Chondrocyte (in vitro differentiated cells): ENCODE results near the gene UBE2H. TPM values are rescaled to one million over a fixed set of nuclear protein-coding genes. Genes with fewer than 3 reads are reported as not detected.

Experiments
- DNase-seq: peaks from one replicate; pipeline ENCODE4 v3.0.0; 2021; ENCODE audit warnings: mixed read lengths, low spot score
- H3K27ac Mint-ChIP-seq: one replicate; pipeline ENCODE4 v1.8.0; 2021; ENCODE audit warnings: mild to moderate bottlenecking, moderate library complexity, mixed read lengths; ENCODE audit not compliant: unreplicated experiment
- H3K27me3 Mint-ChIP-seq: 2 replicates; pipeline ENCODE4 v1.8.0; 2021; ENCODE audit warnings: low read depth, mixed read lengths
- H3K36me3 Mint-ChIP-seq: 2 replicates; pipeline ENCODE4 v1.8.0; 2021; ENCODE audit warnings: low read depth, mixed read lengths
- H3K4me1 Mint-ChIP-seq: 2 replicates; pipeline ENCODE4 v1.8.0; 2021; ENCODE audit warnings: low read depth, mild to moderate bottlenecking, mixed read lengths
- H3K4me3 Mint-ChIP-seq: one replicate; pipeline ENCODE4 v1.8.0; 2021; ENCODE audit warnings: mild to moderate bottlenecking, moderate library complexity, mixed read lengths; ENCODE audit not compliant: unreplicated experiment
- H3K9me3 Mint-ChIP-seq: 2 replicates; pipeline ENCODE4 v1.8.0; 2021; ENCODE audit warnings: low read depth, mixed read lengths
- total RNA-seq: library from RNA; stranded (reverse); gene quantifications from 3 replicates; pipeline ENCODE4 v1.2.1, GENCODE V29; 2021
- TF ChIP-seq, protein P1 (sequence below): fragments of 200-600 bp; sonication (generic); IDR thresholded peaks from 2 replicates; pipeline ENCODE4 v1.5.0; 2021; ENCODE audit warnings: antibody characterized with exemption, mild to moderate bottlenecking, moderate library complexity

Gene UBE2H
- total RNA-seq, 1 donor from 2014 or later: 167 TPM

GRCh38 chr7:129913428-129913827, 39.3 kb downstream of the UBE2H start:
- TF ChIP-seq, protein P1, sequence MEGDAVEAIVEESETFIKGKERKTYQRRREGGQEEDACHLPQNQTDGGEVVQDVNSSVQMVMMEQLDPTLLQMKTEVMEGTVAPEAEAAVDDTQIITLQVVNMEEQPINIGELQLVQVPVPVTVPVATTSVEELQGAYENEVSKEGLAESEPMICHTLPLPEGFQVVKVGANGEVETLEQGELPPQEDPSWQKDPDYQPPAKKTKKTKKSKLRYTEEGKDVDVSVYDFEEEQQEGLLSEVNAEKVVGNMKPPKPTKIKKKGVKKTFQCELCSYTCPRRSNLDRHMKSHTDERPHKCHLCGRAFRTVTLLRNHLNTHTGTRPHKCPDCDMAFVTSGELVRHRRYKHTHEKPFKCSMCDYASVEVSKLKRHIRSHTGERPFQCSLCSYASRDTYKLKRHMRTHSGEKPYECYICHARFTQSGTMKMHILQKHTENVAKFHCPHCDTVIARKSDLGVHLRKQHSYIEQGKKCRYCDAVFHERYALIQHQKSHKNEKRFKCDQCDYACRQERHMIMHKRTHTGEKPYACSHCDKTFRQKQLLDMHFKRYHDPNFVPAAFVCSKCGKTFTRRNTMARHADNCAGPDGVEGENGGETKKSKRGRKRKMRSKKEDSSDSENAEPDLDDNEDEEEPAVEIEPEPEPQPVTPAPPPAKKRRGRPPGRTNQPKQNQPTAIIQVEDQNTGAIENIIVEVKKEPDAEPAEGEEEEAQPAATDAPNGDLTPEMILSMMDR: no peak
- peaks cover 12% of the 10 kb centered on the region for H3K36me3 Mint-ChIP-seq
- no peaks in the 10 kb centered on the region for H3K9me3 Mint-ChIP-seq
- peaks cover 69% of the 10 kb centered on the region for H3K4me1 Mint-ChIP-seq
- H3K4me3 Mint-ChIP-seq: no peak overlapping the region
- H3K27me3 Mint-ChIP-seq: no peaks in the 10 kb centered on the region
- peak overlapping the region; percentile 17 for H3K27ac Mint-ChIP-seq
- DNase-seq: no peak

DNA sequence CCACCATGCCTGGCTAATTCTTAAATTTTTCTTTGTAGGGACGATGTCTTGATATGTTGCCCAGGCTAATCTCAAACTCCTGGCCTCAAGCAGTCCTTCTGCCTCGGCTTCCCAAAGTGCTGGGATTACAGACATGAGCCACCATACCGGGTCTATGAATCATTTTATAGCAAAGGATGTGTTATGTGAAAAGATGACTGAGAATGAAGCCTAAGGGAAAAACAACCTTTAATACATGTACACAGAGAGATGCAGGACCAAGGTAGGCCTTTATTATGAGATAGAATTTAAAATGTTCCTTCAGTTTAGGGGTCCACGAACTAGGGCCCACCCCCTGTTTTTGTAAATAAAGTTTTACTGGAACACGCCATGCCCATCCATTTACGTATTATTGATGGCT, 41.0 kb downstream of the UBE2H start:
- Mint-ChIP-seq H3K4me3 (no peak overlapping the region), H3K27ac (peak overlapping the region; percentile 64), H3K4me1 (peaks cover 70% of the 10 kb centered on the region), H3K36me3 (peaks cover 12% of the 10 kb centered on the region), H3K9me3 (no peaks in the 10 kb centered on the region), H3K27me3 (no peaks in the 10 kb centered on the region)
- TF ChIP-seq, protein P1: no peak
- no peak for DNase-seq

DNA sequence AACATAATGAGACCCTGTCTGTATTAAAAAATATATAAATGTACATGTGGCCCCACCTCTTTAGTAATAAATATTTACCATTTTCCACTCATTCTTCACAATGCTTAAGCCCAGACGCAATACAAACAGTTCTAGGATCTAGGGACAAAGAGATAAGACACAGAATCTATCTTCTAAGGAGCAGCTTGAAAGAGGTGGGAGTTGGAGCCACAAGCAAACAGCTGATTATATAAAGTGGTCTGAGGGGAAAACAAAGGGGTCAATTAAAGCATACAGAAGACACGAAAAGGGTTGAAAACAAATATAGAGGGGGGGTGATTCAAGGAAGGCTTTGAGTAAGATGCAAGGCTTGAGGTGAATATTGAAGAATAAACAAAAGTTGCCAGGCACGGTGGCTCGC, 43.1 kb downstream of the UBE2H start:
- H3K9me3 Mint-ChIP-seq: no peaks in the 10 kb centered on the region
- TF ChIP-seq, protein P1: no peak
- H3K4me3 Mint-ChIP-seq: no peak overlapping the region
- DNase-seq: no peak
- peaks cover 57% of the 10 kb centered on the region for H3K4me1 Mint-ChIP-seq
- peaks cover 17% of the 10 kb centered on the region for H3K36me3 Mint-ChIP-seq
- H3K27me3 Mint-ChIP-seq: no peaks in the 10 kb centered on the region
- H3K27ac Mint-ChIP-seq: no peak overlapping the region

DNA sequence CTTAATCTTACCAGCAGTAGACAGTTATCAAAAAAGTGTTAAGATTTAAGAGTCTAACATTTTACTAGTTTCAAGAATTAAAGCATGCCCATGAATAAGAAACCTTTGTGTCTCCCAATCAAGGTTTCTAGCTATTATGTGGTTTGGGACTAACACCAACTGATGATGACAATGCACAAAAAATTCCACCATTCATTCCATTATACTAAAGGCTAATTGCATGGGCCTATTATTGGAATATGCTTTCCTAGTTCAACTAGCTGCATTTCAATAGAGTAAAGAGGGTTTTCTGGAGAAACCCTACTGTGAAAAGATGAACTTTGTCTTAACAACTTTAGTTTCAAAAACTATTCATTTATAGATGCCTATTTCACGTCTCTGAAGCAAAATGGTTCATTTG, 44.6 kb downstream of the UBE2H start:
- no peak overlapping the region for H3K4me3 Mint-ChIP-seq
- H3K27ac Mint-ChIP-seq: no peak overlapping the region
- TF ChIP-seq, protein P1: no peak
- peaks cover 46% of the 10 kb centered on the region for H3K4me1 Mint-ChIP-seq
- no peak for DNase-seq
- peaks cover 20% of the 10 kb centered on the region for H3K36me3 Mint-ChIP-seq
- no peaks in the 10 kb centered on the region for H3K27me3 Mint-ChIP-seq
- no peaks in the 10 kb centered on the region for H3K9me3 Mint-ChIP-seq

DNA sequence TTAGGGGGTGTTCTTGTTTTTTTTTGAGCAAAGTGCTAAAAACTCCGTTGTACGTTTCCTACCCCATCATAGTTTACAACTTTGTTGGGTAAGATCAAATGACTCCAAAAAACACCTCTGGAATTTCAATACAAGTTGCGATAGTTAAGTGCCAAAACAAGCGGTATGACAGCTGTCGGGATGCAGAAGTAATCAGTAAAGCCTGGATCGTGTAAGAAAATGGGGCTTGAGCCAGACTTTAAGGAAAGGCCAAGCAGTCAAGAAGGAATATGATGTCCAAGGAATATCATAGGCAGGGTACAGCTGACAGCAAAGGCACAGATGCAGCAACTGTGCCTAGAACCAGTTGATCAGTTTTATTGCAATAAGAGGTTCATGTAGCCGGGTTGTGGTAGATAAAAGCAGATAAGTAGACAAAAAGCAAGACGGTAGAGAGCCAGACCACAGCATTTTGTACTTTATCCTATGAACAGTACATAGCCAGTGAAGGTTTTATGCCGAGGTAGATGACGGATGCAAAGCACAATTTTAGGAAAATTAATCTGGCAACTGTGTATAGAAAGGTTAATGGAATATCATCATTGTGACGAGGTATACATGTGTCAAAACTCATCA, 45.5 kb downstream of the UBE2H start:
- no peak overlapping the region for H3K4me3 Mint-ChIP-seq
- H3K36me3 Mint-ChIP-seq: peaks cover 20% of the 10 kb centered on the region
- peaks cover 45% of the 10 kb centered on the region for H3K4me1 Mint-ChIP-seq
- no peaks in the 10 kb centered on the region for H3K9me3 Mint-ChIP-seq
- H3K27ac Mint-ChIP-seq: no peak overlapping the region
- no peaks in the 10 kb centered on the region for H3K27me3 Mint-ChIP-seq
- TF ChIP-seq, protein P1: no peak
- no peak for DNase-seq
